ENCODE results near the gene DGKE. TPM values are rescaled to one million over a fixed set of nuclear protein-coding genes. Genes with fewer than 3 reads are reported as not detected.

The DGKE gene
- total and polyA plus RNA-seq, 2 of the 13 experiments (the other 11 are each of a cell fraction or from before 2014, with no cell fraction given), result 3.2 to 5.3 TPM

- no peak for TF ChIP-seq STAT6 (CRISPR knock-in tag; IDR thresholded peaks at IDR 0.05; ENCODE audit: borderline replicate concordance)
- TF ChIP-seq ZNF430 (CRISPR knock-in tag; IDR thresholded peaks at IDR 0.05), result no peak
- TF ChIP-seq RXRB (CRISPR knock-in tag; IDR thresholded peaks at IDR 0.05; ENCODE audit: borderline replicate concordance), result peak; percentile 98
- no peak for TF ChIP-seq PBX2 (CRISPR knock-in tag; IDR thresholded peaks at IDR 0.05)
- TF ChIP-seq ZNF747 (CRISPR knock-in tag; IDR thresholded peaks at IDR 0.05; ENCODE audit: borderline replicate concordance), result no peak
- peak; percentile 19 for TF ChIP-seq TBL1XR1 (IDR thresholded peaks at IDR 0.05; ENCODE audit: borderline replicate concordance, low read length, partially characterized antibody)
- no peak for TF ChIP-seq ZNF546 (CRISPR knock-in tag; conservative IDR thresholded peaks at IDR 0.05)
- 0 out of 2 replicates have a peak, but pooled peaks have one; percentile 40 for TF ChIP-seq KLF11 (CRISPR knock-in tag; IDR thresholded peaks at IDR 0.05)
- TF ChIP-seq TBX2 (CRISPR knock-in tag; IDR thresholded peaks at IDR 0.05; ENCODE audit: borderline replicate concordance), result peak; percentile 52; the same call in 1 of the 2 replicates
- no peak for TF ChIP-seq NCOA5 (CRISPR knock-in tag; IDR thresholded peaks at IDR 0.05)
- no peak for TF ChIP-seq NPAS2 (CRISPR knock-in tag; IDR thresholded peaks at IDR 0.05; ENCODE audit: borderline replicate concordance)
- no peak for TF ChIP-seq THYN1 (CRISPR knock-in tag; IDR thresholded peaks at IDR 0.05; ENCODE audit: borderline replicate concordance, low read depth)
- TF ChIP-seq YEATS4 (CRISPR knock-in tag; IDR thresholded peaks at IDR 0.05; ENCODE audit: borderline replicate concordance), result no peak
- TF ChIP-seq FIP1L1 (IDR thresholded peaks at IDR 0.05; ENCODE audit: borderline replicate concordance, insufficient read depth, low read depth, low read length), result no peak
- TF ChIP-seq IKZF4 (CRISPR knock-in tag; IDR thresholded peaks at IDR 0.05; ENCODE audit: borderline replicate concordance, low read depth, not compliant biosample characterization), result no peak
- no peak for TF ChIP-seq ZFAT (CRISPR knock-in tag; conservative IDR thresholded peaks at IDR 0.05)
- TF ChIP-seq SYNCRIP (IDR thresholded peaks at IDR 0.05; ENCODE audit: insufficient read depth, low read depth, low read length), result no peak
- 0 out of 2 replicates have a peak, but pooled peaks have one; percentile 23 for TF ChIP-seq HNF1B (CRISPR knock-in tag; IDR thresholded peaks at IDR 0.05)
- 0 out of 2 replicates have a peak, but pooled peaks have one; percentile 10 for TF ChIP-seq KAT8 (CRISPR knock-in tag; IDR thresholded peaks at IDR 0.05)
- no peak for TF ChIP-seq MLX (CRISPR knock-in tag; IDR thresholded peaks at IDR 0.05)
- no peak for TF ChIP-seq ZNF773 (CRISPR knock-in tag; IDR thresholded peaks at IDR 0.05; ENCODE audit: borderline replicate concordance)
These were observed 76.0 kb downstream of the DGKE start (continued) for GRCh38 chr17:56909742-56910508.

All from HepG2 (cell line).